GM23338 (cell line): ENCODE data around the gene GNB1. TPM values are rescaled to one million over a fixed set of nuclear protein-coding genes. Genes with fewer than 3 reads are reported as not detected.
A peak's percentile ranks its signal among the peaks of the same experiment; 100 is the strongest.

ENCODE experiments used
- ATAC-seq: fragments of 200-7000 bp; cut with Tn5 transposase; 3 replicates; pipeline ENCODE4 v1.9.1; 2020
- DNase-seq: peaks from one replicate; pipeline ENCODE4 v3.0.0-alpha.2; 2015; ENCODE audit warnings: low spot score
- H2AFZ ChIP-seq: fragments of 200-600 bp; sonication (generic); 2 replicates; pipeline ENCODE4 v1.8.0; 2016; ENCODE audit warnings: antibody characterized with exemption, mild to moderate bottlenecking, moderate library complexity
- H3F3A ChIP-seq: fragments of 200-600 bp; sonication (generic); replicated peaks from 2 replicates; pipeline ENCODE4 v1.8.0; 2017; ENCODE audit warnings: antibody characterized with exemption, mixed run types, low read depth
- H3K27ac ChIP-seq: fragments of 200-600 bp; sonication (generic); 2 replicates; pipeline ENCODE4 v1.6.1; 2016; ENCODE audit warnings: low read depth
- H3K27me3 ChIP-seq: fragments of 200-600 bp; sonication (generic); 2 replicates; pipeline ENCODE4 v1.8.0; 2016; ENCODE audit warnings: mild to moderate bottlenecking, mixed run types, moderate library complexity; ENCODE audit not compliant: insufficient read depth
- H3K36me3 ChIP-seq: fragments of 200-600 bp; sonication (generic); 2 replicates; pipeline ENCODE4 v1.8.0; 2016; ENCODE audit warnings: mild to moderate bottlenecking; ENCODE audit not compliant: insufficient read depth
- H3K4me1 ChIP-seq: fragments of 200-600 bp; sonication (generic); 2 replicates; pipeline ENCODE4 v1.8.0; 2016; ENCODE audit warnings: mild to moderate bottlenecking, moderate library complexity; ENCODE audit not compliant: insufficient read depth
- H3K4me2 ChIP-seq: fragments of 200-600 bp; sonication (generic); 2 replicates; pipeline ENCODE4 v1.7.1; 2017; ENCODE audit warnings: mixed run types
- H3K4me3 ChIP-seq: fragments of 200-600 bp; sonication (generic); 2 replicates; pipeline ENCODE4 v1.6.1; 2016; ENCODE audit warnings: mixed run types
- H3K79me2 ChIP-seq: fragments of 200-600 bp; sonication (generic); replicated peaks from 2 replicates; pipeline ENCODE4 v1.8.0; 2017; ENCODE audit warnings: mild to moderate bottlenecking; ENCODE audit not compliant: insufficient read depth
- H3K9me2 ChIP-seq: fragments of 200-600 bp; sonication (generic); 2 replicates; pipeline ENCODE4 v1.8.0; 2017; ENCODE audit not compliant: insufficient read depth
- H4K20me1 ChIP-seq: fragments of 200-600 bp; sonication (generic); replicated peaks from 2 replicates; pipeline ENCODE4 v1.8.0; 2017; ENCODE audit warnings: mild to moderate bottlenecking; ENCODE audit not compliant: insufficient read depth
- H3K27ac Mint-ChIP-seq: 2 replicates; pipeline ENCODE4 v1.8.0; 2020; ENCODE audit warnings: inconsistent platforms, mild to moderate bottlenecking, moderate library complexity, mixed read lengths
- H3K27me3 Mint-ChIP-seq: 3 replicates; pipeline ENCODE4 v1.8.0; 2022; ENCODE audit warnings: low read depth, mild to moderate bottlenecking, moderate library complexity, mixed read lengths, inconsistent platforms; ENCODE audit not compliant: insufficient read depth, poor library complexity
- H3K36me3 Mint-ChIP-seq: 3 replicates; pipeline ENCODE4 v1.8.0; 2021; ENCODE audit warnings: low read depth, mild to moderate bottlenecking, inconsistent platforms, moderate library complexity, mixed read lengths
- H3K4me1 Mint-ChIP-seq: 3 replicates; pipeline ENCODE4 v1.8.0; 2020; ENCODE audit warnings: mild to moderate bottlenecking, inconsistent platforms, mixed read lengths
- H3K4me3 Mint-ChIP-seq: 3 replicates; pipeline ENCODE4 v1.8.0; 2021; ENCODE audit warnings: moderate library complexity, mild to moderate bottlenecking, inconsistent platforms, mixed read lengths
- H3K9me3 Mint-ChIP-seq: 3 replicates; pipeline ENCODE4 v1.8.0; 2020; ENCODE audit warnings: moderate library complexity, mild to moderate bottlenecking, inconsistent platforms, mixed read lengths
- CREB1 ChIP-seq: fragments of 250-450 bp; sonication (Bioruptor Pico); IDR thresholded peaks from 2 replicates; pipeline ENCODE4 v1.5.0; 2020; ENCODE audit warnings: low read depth, mild to moderate bottlenecking, moderate library complexity
- CTCF ChIP-seq, 2 experiments: fragments of 200-600 bp in 1 of 2; sonication (generic) in 1 of 2; conservative IDR thresholded peaks; 2 replicates each; pipeline versions ENCODE4 v1.5.1 to v1.6.1; 2016 to 2017; ENCODE audit warnings: antibody characterized with exemption in 2 of 2, low read depth in 2 of 2, mild to moderate bottlenecking in 2 of 2, moderate library complexity in 1 of 2
- ETS1 ChIP-seq: IDR thresholded peaks from 2 replicates; pipeline ENCODE4 v1.6.1; 2016; ENCODE audit warnings: antibody characterized with exemption
- EZH2 ChIP-seq: fragments of 200-600 bp; sonication (generic); IDR thresholded peaks from one replicate; pipeline ENCODE4 v1.8.0; 2017; ENCODE audit warnings: antibody characterized with exemption, mild to moderate bottlenecking, low read depth; ENCODE audit not compliant: unreplicated experiment
- EZH2phosphoT487 ChIP-seq: fragments of 200-600 bp; sonication (generic); IDR thresholded peaks from one replicate; pipeline ENCODE4 v1.8.1; 2018; ENCODE audit warnings: antibody characterized with exemption; ENCODE audit not compliant: unreplicated experiment
- NANOG ChIP-seq: IDR thresholded peaks from 2 replicates; pipeline ENCODE4 v1.6.1; 2016; ENCODE audit warnings: antibody characterized with exemption, borderline replicate concordance
- REST ChIP-seq: IDR thresholded peaks from one replicate; pipeline ENCODE4 v1.6.1; 2018; ENCODE audit warnings: antibody characterized with exemption; ENCODE audit not compliant: unreplicated experiment
- STAT1 ChIP-seq: IDR thresholded peaks from one replicate; pipeline ENCODE4 v1.6.1; 2016; ENCODE audit warnings: antibody characterized with exemption; ENCODE audit not compliant: unreplicated experiment
- ZNF114 ChIP-seq: fragments of 250-450 bp; sonication (Bioruptor Pico); IDR thresholded peaks from 2 replicates; pipeline ENCODE4 v1.5.0; 2020; ENCODE audit warnings: mild to moderate bottlenecking, moderate library complexity
- ZNF331 ChIP-seq: fragments of 250-450 bp; sonication (Bioruptor Pico); IDR thresholded peaks from 2 replicates; pipeline ENCODE4 v1.5.0; 2020; ENCODE audit warnings: low read depth, mild to moderate bottlenecking, moderate library complexity
- polyA plus RNA-seq: library from polyadenylated mRNA; unstranded; fragments of >200 nt; fragmentation: Nextera tagmentation; extraction: Ambion mirVana; gene quantifications from 2 replicates; pipeline ENCODE4 v1.2.1, GENCODE V29; 2016
- total RNA-seq: library from RNA; depleted of rRNA; stranded (reverse); fragments of >200 nt; shearing (Covaris generic); gene quantifications from 2 replicates; pipeline ENCODE4 v1.2.3, GENCODE V29; 2014
- TF ChIP-seq, protein P1 (sequence below): fragments of 250-450 bp; sonication (Bioruptor Pico); IDR thresholded peaks from 2 replicates; pipeline ENCODE4 v1.5.0; 2020; ENCODE audit warnings: mild to moderate bottlenecking, moderate library complexity

The GNB1 gene
- total and polyA plus RNA-seq, 2 experiments from 2014 or later: 65.4 to 138 TPM

DNA sequence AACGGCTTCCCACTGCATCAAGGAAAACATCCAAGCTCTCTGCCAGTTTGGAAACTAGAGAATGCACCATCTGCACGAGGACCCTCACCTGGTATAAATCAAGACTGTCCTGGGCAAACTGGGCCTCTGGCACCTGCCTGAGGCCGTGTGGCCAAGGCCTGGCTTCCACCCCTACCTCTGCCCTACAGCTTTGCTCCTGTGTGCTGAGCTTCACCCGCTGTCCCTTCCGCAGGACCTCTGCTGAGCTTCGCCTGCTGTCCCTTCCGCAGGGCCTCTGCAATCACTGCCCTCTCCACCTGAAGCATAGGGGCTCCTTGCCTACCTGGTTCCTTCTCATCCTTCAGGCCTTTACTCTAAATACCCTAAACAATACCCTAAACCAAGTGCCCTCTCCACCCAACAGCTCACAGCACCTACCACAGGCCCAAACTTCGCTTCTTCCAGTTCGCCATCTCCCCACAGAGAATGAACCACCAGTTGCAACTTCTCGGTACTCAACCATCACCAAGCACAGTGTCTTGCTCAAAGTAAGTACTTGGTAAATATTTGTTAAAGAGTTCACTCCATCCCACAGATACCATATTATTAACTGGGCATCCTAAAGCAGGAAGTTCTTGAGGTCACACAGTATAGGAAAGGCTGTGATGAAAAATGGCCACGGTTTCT lies 18.4 kb downstream of the GNB1 start:
- H3K36me3 ChIP-seq: peaks cover 13% of the 10 kb centered on the region; the same call in 1 of the 2 replicates
- no peak overlapping the region for H3K4me3 ChIP-seq
- no peak overlapping the region; the same call in 2 of the 3 replicates for H3K4me3 Mint-ChIP-seq

More for the DNA sequence above, 18.4 kb downstream of the GNB1 start:
- Mint-ChIP-seq H3K27ac (peak overlapping the region; percentile 77), H3K4me1 (peaks cover 10% of the 10 kb centered on the region), H3K9me3 (peaks cover 20% of the 10 kb centered on the region), H3K27me3 (peaks cover 8% of the 10 kb centered on the region), H3K36me3 (peaks cover 68% of the 10 kb centered on the region)
- ATAC-seq (no peak), DNase-seq (no peak)
- no peaks in the 10 kb centered on the region for H3K27me3 ChIP-seq
- no peak overlapping the region for H3K4me2 ChIP-seq
- H4K20me1 ChIP-seq: peaks cover 90% of the 10 kb centered on the region
- H3K27ac ChIP-seq: peak overlapping the region; percentile 70; the same call in 1 of the 2 replicates
- H3K4me1 ChIP-seq: no peaks in the 10 kb centered on the region
- H3K9me2 ChIP-seq: no peaks in the 10 kb centered on the region
- H3F3A ChIP-seq: peaks cover 33% of the 10 kb centered on the region
- H3K79me2 ChIP-seq: peaks cover 100% of the 10 kb centered on the region
- no peak overlapping the region for H2AFZ ChIP-seq
- TF ChIP-seq ZNF331 (CRISPR knock-in tag) (no peak), ETS1 (no peak), STAT1 (no peak), CTCF (conservative IDR thresholded peaks at IDR 0.05; ENCODE audit: low read depth in 2 of 2) (no peak), REST (no peak), EZH2 (no peak), CREB1 (CRISPR knock-in tag) (no peak), NANOG (no peak), EZH2phosphoT487 (no peak), ZNF114 (CRISPR knock-in tag) (no peak)
- TF ChIP-seq, protein P1, sequence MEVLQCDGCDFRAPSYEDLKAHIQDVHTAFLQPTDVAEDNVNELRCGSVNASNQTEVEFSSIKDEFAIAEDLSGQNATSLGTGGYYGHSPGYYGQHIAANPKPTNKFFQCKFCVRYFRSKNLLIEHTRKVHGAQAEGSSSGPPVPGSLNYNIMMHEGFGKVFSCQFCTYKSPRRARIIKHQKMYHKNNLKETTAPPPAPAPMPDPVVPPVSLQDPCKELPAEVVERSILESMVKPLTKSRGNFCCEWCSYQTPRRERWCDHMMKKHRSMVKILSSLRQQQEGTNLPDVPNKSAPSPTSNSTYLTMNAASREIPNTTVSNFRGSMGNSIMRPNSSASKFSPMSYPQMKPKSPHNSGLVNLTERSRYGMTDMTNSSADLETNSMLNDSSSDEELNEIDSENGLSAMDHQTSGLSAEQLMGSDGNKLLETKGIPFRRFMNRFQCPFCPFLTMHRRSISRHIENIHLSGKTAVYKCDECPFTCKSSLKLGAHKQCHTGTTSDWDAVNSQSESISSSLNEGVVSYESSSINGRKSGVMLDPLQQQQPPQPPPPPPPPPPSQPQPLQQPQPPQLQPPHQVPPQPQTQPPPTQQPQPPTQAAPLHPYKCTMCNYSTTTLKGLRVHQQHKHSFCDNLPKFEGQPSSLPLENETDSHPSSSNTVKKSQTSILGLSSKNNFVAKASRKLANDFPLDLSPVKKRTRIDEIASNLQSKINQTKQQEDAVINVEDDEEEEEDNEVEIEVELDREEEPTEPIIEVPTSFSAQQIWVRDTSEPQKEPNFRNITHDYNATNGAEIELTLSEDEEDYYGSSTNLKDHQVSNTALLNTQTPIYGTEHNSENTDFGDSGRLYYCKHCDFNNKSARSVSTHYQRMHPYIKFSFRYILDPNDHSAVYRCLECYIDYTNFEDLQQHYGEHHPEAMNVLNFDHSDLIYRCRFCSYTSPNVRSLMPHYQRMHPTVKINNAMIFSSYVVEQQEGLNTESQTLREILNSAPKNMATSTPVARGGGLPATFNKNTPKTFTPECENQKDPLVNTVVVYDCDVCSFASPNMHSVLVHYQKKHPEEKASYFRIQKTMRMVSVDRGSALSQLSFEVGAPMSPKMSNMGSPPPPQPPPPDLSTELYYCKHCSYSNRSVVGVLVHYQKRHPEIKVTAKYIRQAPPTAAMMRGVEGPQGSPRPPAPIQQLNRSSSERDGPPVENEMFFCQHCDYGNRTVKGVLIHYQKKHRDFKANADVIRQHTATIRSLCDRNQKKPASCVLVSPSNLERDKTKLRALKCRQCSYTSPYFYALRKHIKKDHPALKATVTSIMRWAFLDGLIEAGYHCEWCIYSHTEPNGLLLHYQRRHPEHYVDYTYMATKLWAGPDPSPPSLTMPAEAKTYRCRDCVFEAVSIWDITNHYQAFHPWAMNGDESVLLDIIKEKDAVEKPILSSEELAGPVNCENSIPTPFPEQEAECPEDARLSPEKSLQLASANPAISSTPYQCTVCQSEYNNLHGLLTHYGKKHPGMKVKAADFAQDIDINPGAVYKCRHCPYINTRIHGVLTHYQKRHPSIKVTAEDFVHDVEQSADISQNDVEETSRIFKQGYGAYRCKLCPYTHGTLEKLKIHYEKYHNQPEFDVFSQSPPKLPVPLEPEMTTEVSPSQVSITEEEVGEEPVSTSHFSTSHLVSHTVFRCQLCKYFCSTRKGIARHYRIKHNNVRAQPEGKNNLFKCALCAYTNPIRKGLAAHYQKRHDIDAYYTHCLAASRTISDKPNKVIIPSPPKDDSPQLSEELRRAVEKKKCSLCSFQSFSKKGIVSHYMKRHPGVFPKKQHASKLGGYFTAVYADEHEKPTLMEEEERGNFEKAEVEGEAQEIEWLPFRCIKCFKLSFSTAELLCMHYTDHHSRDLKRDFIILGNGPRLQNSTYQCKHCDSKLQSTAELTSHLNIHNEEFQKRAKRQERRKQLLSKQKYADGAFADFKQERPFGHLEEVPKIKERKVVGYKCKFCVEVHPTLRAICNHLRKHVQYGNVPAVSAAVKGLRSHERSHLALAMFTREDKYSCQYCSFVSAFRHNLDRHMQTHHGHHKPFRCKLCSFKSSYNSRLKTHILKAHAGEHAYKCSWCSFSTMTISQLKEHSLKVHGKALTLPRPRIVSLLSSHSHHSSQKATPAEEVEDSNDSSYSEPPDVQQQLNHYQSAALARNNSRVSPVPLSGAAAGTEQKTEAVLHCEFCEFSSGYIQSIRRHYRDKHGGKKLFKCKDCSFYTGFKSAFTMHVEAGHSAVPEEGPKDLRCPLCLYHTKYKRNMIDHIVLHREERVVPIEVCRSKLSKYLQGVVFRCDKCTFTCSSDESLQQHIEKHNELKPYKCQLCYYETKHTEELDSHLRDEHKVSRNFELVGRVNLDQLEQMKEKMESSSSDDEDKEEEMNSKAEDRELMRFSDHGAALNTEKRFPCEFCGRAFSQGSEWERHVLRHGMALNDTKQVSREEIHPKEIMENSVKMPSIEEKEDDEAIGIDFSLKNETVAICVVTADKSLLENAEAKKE: no peak
